Measurements from ENCODE around the gene ATG10. TPM values are rescaled to one million over a fixed set of nuclear protein-coding genes. Genes with fewer than 3 reads are reported as not detected.
A peak's percentile ranks its signal among the peaks of the same experiment; 100 is the strongest.
"Not testable (repeated sequence)": the region's sequence is repeated elsewhere in the genome, so short reads cannot be mapped to it uniquely, and the experiment has no call there.

The ATG10 gene
- total RNA-seq, 4 donors from 2014 or later: 1.0 to 15.4 (median 6.5) TPM

- Histone ChIP-seq H3K4me1 (no peaks in the 10 kb centered on the region), H3K27me3 (no peaks in the 10 kb centered on the region), H3K27ac (peak overlapping the region; percentile 99), H3K4me3 (peak overlapping the region; percentile 55 to 87), H3K36me3 (no peaks in the 10 kb centered on the region), H3K9me3 (no peaks in the 10 kb centered on the region)
- DNase-seq: no peak
- intact Hi-C loops (cut with DNase I; ENCODE audit: low total_unique reads): no loop called here
- TF ChIP-seq POLR2A (IDR thresholded peaks at IDR 0.05) (no peak), CTCF (IDR thresholded peaks at IDR 0.05) (no peak)
These were observed 612 bp upstream of the ATG10 start for GRCh38 chr5:81971111-81971711.

- DNase-seq: no peak
- Histone ChIP-seq H3K27ac (peak overlapping the region; percentile 99), H3K27me3 (no peaks in the 10 kb centered on the region), H3K9me3 (no peaks in the 10 kb centered on the region), H3K4me1 (no peaks in the 10 kb centered on the region), H3K36me3 (no peaks in the 10 kb centered on the region), H3K4me3 (peak overlapping the region; percentile 55 to 87)
- intact Hi-C loops (cut with DNase I; ENCODE audit: low total_unique reads): no loop called here
- TF ChIP-seq POLR2A (IDR thresholded peaks at IDR 0.05) (no peak), CTCF (IDR thresholded peaks at IDR 0.05) (no peak)
These were observed 615 bp downstream of the ATG10 start for GRCh38 chr5:81972492-81972783.

GRCh38 chr5:81980160-81980559 lies 8.3 kb downstream of the ATG10 start:
- Histone ChIP-seq H3K27me3 (no peaks in the 10 kb centered on the region), H3K27ac (no peak overlapping the region), H3K9me3 (no peaks in the 10 kb centered on the region), H3K36me3 (no peaks in the 10 kb centered on the region), H3K4me3 (no peak overlapping the region), H3K4me1 (no peaks in the 10 kb centered on the region)
- no peak for DNase-seq
- TF ChIP-seq CTCF (IDR thresholded peaks at IDR 0.05) (no peak), POLR2A (IDR thresholded peaks at IDR 0.05) (no peak)
- intact Hi-C loops (cut with DNase I; ENCODE audit: low total_unique reads): no loop called here

GRCh38 chr5:81980598-81981260 lies 8.9 kb downstream of the ATG10 start:
- DNase-seq: no peak
- H3K36me3 ChIP-seq: no peaks in the 10 kb centered on the region
- H3K4me1 ChIP-seq: no peaks in the 10 kb centered on the region
- no peak overlapping the region for H3K27ac ChIP-seq
- intact Hi-C loops (cut with DNase I; ENCODE audit: low total_unique reads): no loop called here
- no peaks in the 10 kb centered on the region for H3K9me3 ChIP-seq
- no peaks in the 10 kb centered on the region for H3K27me3 ChIP-seq
- no peak overlapping the region for H3K4me3 ChIP-seq
- TF ChIP-seq CTCF (IDR thresholded peaks at IDR 0.05): no peak
- TF ChIP-seq POLR2A (IDR thresholded peaks at IDR 0.05): no peak

GRCh38 chr5:81982172-81982685 lies 10.4 kb downstream of the ATG10 start:
- intact Hi-C loops (cut with DNase I; ENCODE audit: low total_unique reads); H3K27me3 ChIP-seq; H3K9me3 ChIP-seq; DNase-seq; H3K36me3 ChIP-seq; H3K27ac ChIP-seq; H3K4me1 ChIP-seq; H3K4me3 ChIP-seq: not testable (repeated sequence)

- DNase-seq; H3K27me3 ChIP-seq; H3K4me3 ChIP-seq; H3K27ac ChIP-seq; H3K4me1 ChIP-seq; H3K9me3 ChIP-seq; H3K36me3 ChIP-seq; intact Hi-C loops (cut with DNase I; ENCODE audit: low total_unique reads): not testable (repeated sequence)
These were observed 11.3 kb downstream of the ATG10 start for GRCh38 chr5:81983148-81983547.

GRCh38 chr5:81983563-81983962 lies 11.7 kb downstream of the ATG10 start:
- DNase-seq; H3K4me3 ChIP-seq; intact Hi-C loops (cut with DNase I; ENCODE audit: low total_unique reads); H3K36me3 ChIP-seq; H3K27me3 ChIP-seq; H3K27ac ChIP-seq; H3K9me3 ChIP-seq; H3K4me1 ChIP-seq: not testable (repeated sequence)

All from uterus (tissue), 4 donors.